ENCODE data around the gene GTPBP10. TPM values are rescaled to one million over a fixed set of nuclear protein-coding genes. Genes with fewer than 3 reads are reported as not detected.
A peak's percentile ranks its signal among the peaks of the same experiment; 100 is the strongest.

Gene GTPBP10
- total RNA-seq, 2 donors from 2014 or later, result 3.6 to 20.8 TPM

DNA sequence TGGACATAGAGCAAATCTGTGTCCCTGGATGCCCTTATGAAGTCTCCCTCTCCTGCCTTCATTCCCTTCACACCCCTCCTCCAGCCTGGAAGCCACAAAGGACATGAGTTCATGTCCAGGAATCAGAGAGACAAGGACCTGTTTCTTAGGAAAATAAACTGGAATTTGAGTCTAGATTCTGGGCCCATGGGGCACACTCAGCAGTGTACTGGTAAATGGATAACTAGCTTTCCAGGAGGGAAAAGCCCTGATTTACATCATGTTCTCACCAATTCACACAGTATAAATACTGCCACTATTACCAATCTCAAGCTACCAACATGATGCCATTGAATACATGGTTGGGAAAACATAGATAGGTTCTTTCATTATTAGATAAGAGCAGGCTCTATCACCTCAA, 35.3 kb upstream of the GTPBP10 start:
- ATAC-seq, result no peak
- no peaks in the 10 kb centered on the region for H3K9me3 ChIP-seq
- intact Hi-C loops (cut with DNase I), result no loop called here
- TF ChIP-seq CTCF (IDR thresholded peaks at IDR 0.05), result no peak
- TF ChIP-seq POLR2A (IDR thresholded peaks at IDR 0.05), result no peak
- no peaks in the 10 kb centered on the region for H3K27me3 ChIP-seq
- H3K36me3 ChIP-seq (replicated peaks in 1 of 2; ENCODE audit: insufficient read depth in 1 of 2, low read depth in 2 of 2), result no peaks in the 10 kb centered on the region
- no peak overlapping the region for H3K4me3 ChIP-seq
- no peaks in the 10 kb centered on the region for H3K4me1 ChIP-seq
- DNase-seq, result no peak
- no peak overlapping the region for H3K27ac ChIP-seq

DNA sequence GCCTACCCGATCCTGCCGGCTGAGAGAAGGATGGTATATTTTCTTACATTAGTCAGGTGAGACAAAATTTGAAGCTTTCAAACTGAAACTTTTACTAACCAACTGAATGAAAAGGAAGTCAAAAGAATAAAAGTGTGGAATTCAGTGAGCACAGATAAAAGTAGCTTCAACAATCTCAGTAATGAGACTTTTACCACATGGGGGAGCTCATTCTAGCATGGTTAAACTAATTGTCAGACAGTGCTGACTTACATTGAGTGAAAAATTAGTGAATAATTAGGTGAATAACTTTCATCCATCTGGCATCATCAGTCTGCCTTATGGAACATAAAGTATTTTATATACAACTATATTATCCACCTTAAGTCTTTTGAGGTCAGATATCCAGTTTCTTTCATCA, 33.8 kb upstream of the GTPBP10 start:
- no peak overlapping the region for H3K4me3 ChIP-seq
- no peaks in the 10 kb centered on the region for H3K27me3 ChIP-seq
- no peak overlapping the region for H3K27ac ChIP-seq
- no peaks in the 10 kb centered on the region for H3K36me3 ChIP-seq (replicated peaks in 1 of 2; ENCODE audit: insufficient read depth in 1 of 2, low read depth in 2 of 2)
- ATAC-seq (no peak), DNase-seq (no peak)
- WGBS, 2 donors, result 77 to 80% methylated on average over 2 of the region's 2 CpGs
- no peaks in the 10 kb centered on the region for H3K9me3 ChIP-seq
- intact Hi-C loops (cut with DNase I), result no loop called here
- TF ChIP-seq CTCF (IDR thresholded peaks at IDR 0.05), result peak in 2 of 7 experiments; percentile 8 to 15
- TF ChIP-seq POLR2A (IDR thresholded peaks at IDR 0.05), result no peak
- no peaks in the 10 kb centered on the region for H3K4me1 ChIP-seq

DNA sequence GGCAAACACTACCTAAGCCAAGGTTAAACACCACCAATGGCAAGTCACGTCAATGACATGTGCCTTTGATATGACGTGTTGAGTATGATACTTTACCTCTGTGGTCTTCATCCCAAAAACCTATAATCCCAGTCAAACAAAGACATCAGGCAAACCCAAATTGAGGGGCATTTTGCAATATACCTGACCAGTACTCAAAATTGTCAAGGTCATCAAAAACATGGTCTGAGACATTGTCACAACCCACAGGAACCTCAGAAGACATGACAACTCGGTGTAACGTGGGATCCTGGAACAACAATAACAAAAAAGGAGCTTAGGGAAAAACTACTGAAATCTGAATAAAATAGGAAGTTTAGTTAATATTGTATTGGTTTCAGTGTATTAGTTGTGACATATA, 32.6 kb upstream of the GTPBP10 start:
- Histone ChIP-seq H3K27me3 (peaks cover 0 to 4% of the 10 kb centered on the region in 2 donors), H3K36me3 (replicated peaks in 1 of 2; ENCODE audit: insufficient read depth in 1 of 2, low read depth in 2 of 2) (no peaks in the 10 kb centered on the region), H3K4me3 (no peak overlapping the region), H3K4me1 (no peaks in the 10 kb centered on the region), H3K27ac (no peak overlapping the region), H3K9me3 (no peaks in the 10 kb centered on the region)
- 56 to 65% methylated on average over 4 of the region's 4 CpGs for WGBS, 2 donors
- intact Hi-C loops (cut with DNase I), result no loop called here
- no peak for TF ChIP-seq CTCF (IDR thresholded peaks at IDR 0.05)
- no peak for TF ChIP-seq POLR2A (IDR thresholded peaks at IDR 0.05)
- DNase-seq (no peak), ATAC-seq (no peak)

- Histone ChIP-seq H3K36me3 (replicated peaks in 1 of 2; ENCODE audit: insufficient read depth in 1 of 2, low read depth in 2 of 2) (no peaks in the 10 kb centered on the region), H3K9me3 (no peaks in the 10 kb centered on the region), H3K27ac (no peak overlapping the region), H3K4me3 (no peak overlapping the region), H3K4me1 (peaks cover 11% of the 10 kb centered on the region), H3K27me3 (peaks cover 0 to 23% of the 10 kb centered on the region in 2 donors)
- intact Hi-C loops (cut with DNase I), result no loop called here
- DNase-seq, result no peak
- no peak for TF ChIP-seq CTCF (IDR thresholded peaks at IDR 0.05)
- TF ChIP-seq POLR2A (IDR thresholded peaks at IDR 0.05), result no peak
- 75 to 81% methylated on average over 7 of the region's 7 CpGs for WGBS, 2 donors
- no peak for ATAC-seq
Measured at GRCh38 chr7:90320014-90320413, 26.5 kb upstream of the GTPBP10 start.

GRCh38 chr7:90320418-90320800, 26.1 kb upstream of the GTPBP10 start:
- peaks cover 11% of the 10 kb centered on the region for H3K4me1 ChIP-seq
- no peak overlapping the region for H3K4me3 ChIP-seq
- ATAC-seq, result no peak
- no peak overlapping the region for H3K27ac ChIP-seq
- 12 to 19% methylated on average over 7 of the region's 7 CpGs for WGBS, 2 donors
- H3K9me3 ChIP-seq, result no peaks in the 10 kb centered on the region
- no peak for DNase-seq
- TF ChIP-seq POLR2A (IDR thresholded peaks at IDR 0.05), result no peak
- TF ChIP-seq CTCF (IDR thresholded peaks at IDR 0.05), result no peak
- intact Hi-C loops (cut with DNase I), result no loop called here
- H3K27me3 ChIP-seq, result peaks cover 0 to 23% of the 10 kb centered on the region in 2 donors
- no peaks in the 10 kb centered on the region for H3K36me3 ChIP-seq (replicated peaks in 1 of 2; ENCODE audit: insufficient read depth in 1 of 2, low read depth in 2 of 2)

Data from body of pancreas (tissue), 4 donors.